B cell (primary cell): Measurements from ENCODE around the gene SNCA. TPM values are rescaled to one million over a fixed set of nuclear protein-coding genes. Genes with fewer than 3 reads are reported as not detected.

Source experiments
- ATAC-seq: fragments of 200-7000 bp; cut with Tn5 transposase; one replicate; pipeline ENCODE4 v1.10.0; 2021; ENCODE audit warnings: low read depth, mild to moderate bottlenecking, moderate number of reproducible peaks, moderate library complexity
- CTCF ChIA-PET: fragments of 350-600 bp; sonication (Branson Sonifier 250); formaldehyde crosslinking; loops from one replicate; lab custom pipeline; 2021; ENCODE audit warnings: antibody characterized with exemption, inconsistent platforms; lab: Charles Lee
- POLR2A ChIA-PET: fragments of 350-600 bp; sonication (Branson Sonifier 250); formaldehyde crosslinking; loops from one replicate; lab custom pipeline; 2021; ENCODE audit warnings: antibody characterized with exemption; lab: Charles Lee
- DNase-seq: peaks from one replicate; pipeline ENCODE4 v3.0.0; 2013
- H2AFZ ChIP-seq: 2 replicates; pipeline ENCODE4 v1.6.1; 2012; ENCODE audit warnings: mild to moderate bottlenecking, low read depth, low read length; ENCODE audit not compliant: insufficient read depth, poor library complexity, severe bottlenecking
- H3K27ac ChIP-seq, 2 donors: 1 replicate in 1 of 2; 2 replicates in 1 of 2; pipeline ENCODE4 v1.5.1; 2012 to 2013; ENCODE audit warnings: low read length in 2 of 2, mild to moderate bottlenecking in 2 of 2, moderate library complexity in 1 of 2
- H3K27me3 ChIP-seq, 4 experiments: fragments of 200-600 bp in 1 of 4; sonication (generic) in 1 of 4; replicated peaks in 1 of 4; 1 replicate in 2 of 4; 2 replicates in 2 of 4; pipeline versions ENCODE4 v1.6.1 to v1.7.0; 2013 to 2016; ENCODE audit warnings: low read length in 3 of 4, mild to moderate bottlenecking in 2 of 4, mixed read lengths in 1 of 4, moderate library complexity in 1 of 4; ENCODE audit not compliant: insufficient read depth in 4 of 4, control insufficient read depth in 3 of 4; ENCODE audit errors: control extremely low read depth in 1 of 4
- H3K36me3 ChIP-seq, 2 experiments: replicated peaks in 1 of 2; 1 replicate in 1 of 2; 2 replicates in 1 of 2; pipeline versions ENCODE4 v1.6.1 to v1.7.1; 2013; ENCODE audit warnings: low read length in 1 of 2; ENCODE audit not compliant: insufficient read depth in 2 of 2, control insufficient read depth in 1 of 2; ENCODE audit errors: control extremely low read depth in 1 of 2, extremely low read depth in 1 of 2
- H3K4me1 ChIP-seq, 2 donors: fragments of 200-600 bp in 1 of 2; sonication (generic) in 1 of 2; 1 replicate in 1 of 2; 2 replicates in 1 of 2; pipeline versions ENCODE4 v1.5.1 to v1.6.1; 2013 to 2017; ENCODE audit warnings: low read length in 2 of 2; ENCODE audit not compliant: control insufficient read depth in 2 of 2, insufficient read depth in 2 of 2
- H3K4me2 ChIP-seq: replicated peaks from 2 replicates; pipeline ENCODE3; 2012; ENCODE audit warnings: mild to moderate bottlenecking, low read depth, low read length; ENCODE audit not compliant: poor library complexity, severe bottlenecking
- H3K4me3 ChIP-seq, 5 experiments: fragments of 200-600 bp in 1 of 5; sonication (generic) in 1 of 5; 1 replicate in 3 of 5; 2 replicates in 2 of 5; pipeline versions ENCODE4 v1.5.1 to v1.7.0; 2011 to 2016; ENCODE audit warnings: low read length in 4 of 5, mild to moderate bottlenecking in 4 of 5, low read depth in 2 of 5, control low read depth in 1 of 5, moderate library complexity in 1 of 5; ENCODE audit not compliant: insufficient read depth in 1 of 5; ENCODE audit errors: control extremely low read depth in 1 of 5, extremely low read depth in 1 of 5
- H3K79me2 ChIP-seq: fragments of 200-600 bp; sonication (generic); one replicate; pipeline ENCODE4 v1.6.0; 2016; ENCODE audit warnings: low read length; ENCODE audit not compliant: control insufficient read depth, insufficient read depth
- H3K9ac ChIP-seq: fragments of 200-600 bp; sonication (generic); 2 replicates; pipeline ENCODE4 v1.6.1; 2017; ENCODE audit warnings: mild to moderate bottlenecking, low read length, moderate library complexity
- H3K9me3 ChIP-seq, 3 donors: one replicate each; pipeline versions ENCODE4 v1.6.1 to v1.7.1; 2013; ENCODE audit warnings: low read length in 2 of 3; ENCODE audit not compliant: control insufficient read depth in 2 of 3, insufficient read depth in 1 of 3; ENCODE audit errors: control extremely low read depth in 1 of 3
- H4K20me1 ChIP-seq: 2 replicates; pipeline ENCODE4 v1.6.0; 2012; ENCODE audit warnings: mild to moderate bottlenecking, low read length; ENCODE audit not compliant: insufficient read depth, control insufficient read depth, poor library complexity, severe bottlenecking
- H3K27ac Mint-ChIP-seq: one replicate; pipeline ENCODE4 v1.8.0; 2021; ENCODE audit warnings: mixed read lengths
- H3K27me3 Mint-ChIP-seq: one replicate; pipeline ENCODE4 v1.8.0; 2021; ENCODE audit warnings: mixed read lengths
- H3K4me1 Mint-ChIP-seq: one replicate; pipeline ENCODE4 v1.8.0; 2021; ENCODE audit warnings: mixed read lengths
- H3K4me3 Mint-ChIP-seq: one replicate; pipeline ENCODE4 v1.8.0; 2021; ENCODE audit warnings: mixed read lengths
- H3K9me3 Mint-ChIP-seq: one replicate; pipeline ENCODE4 v1.8.0; 2022; ENCODE audit warnings: mixed read lengths; ENCODE audit not compliant: insufficient read depth
- CTCF ChIP-seq: fragments of 200-600 bp; IDR thresholded peaks from one replicate; pipeline ENCODE4 v1.8.0; 2022; ENCODE audit warnings: antibody characterized with exemption, mild to moderate bottlenecking
- EZH2 ChIP-seq: IDR thresholded peaks from 2 replicates; pipeline ENCODE4 v1.6.1; 2012; ENCODE audit warnings: borderline replicate concordance, low read depth, mild to moderate bottlenecking, moderate library complexity, low read length; ENCODE audit not compliant: insufficient read depth, poor library complexity, severe bottlenecking
- WGBS: methylation state at CpG from one replicate; pipeline ENCODE4 v1.1.5; 2013; ENCODE audit warnings: missing lambda C conversion rate; ENCODE audit not compliant: insufficient coverage; 5-methylcytosine and 5-hydroxymethylcytosine counted together
- intact Hi-C: fragments of 100-400 bp; cut with micrococcal nuclease; formaldehyde crosslinking; loops from one replicate; pipeline ENCODE4 v1.10.0; 2022
- polyA plus RNA-seq: library from polyadenylated mRNA; depleted of rRNA; stranded (reverse); fragments of >200 nt; gene quantifications from 2 replicates; pipeline ENCODE4 v1.2.3, GENCODE V29; 2012
- total RNA-seq, 2 donors: library from RNA; stranded (reverse); fragments of 120-200 nt in 1 of 2; gene quantifications; 1 replicate in 1 of 2; 2 replicates in 1 of 2; pipeline versions ENCODE4 v1.2.3 to v1.2.4, GENCODE V29; 2013 to 2022

The SNCA gene
- total and polyA plus RNA-seq, 2 donors (not counting 1 experiment from before 2014, with no cell fraction given), result 0.48 to 1.3 TPM

- Histone ChIP-seq H3K36me3 (no peaks in the 10 kb centered on the region), H3K4me1 (no peaks in the 10 kb centered on the region), H3K9ac (no peak overlapping the region), H3K27ac (no peak overlapping the region), H3K4me2 (no peak overlapping the region), H3K27me3 (no peaks in the 10 kb centered on the region), H3K9me3 (no peaks in the 10 kb centered on the region), H2AFZ (no peak overlapping the region), H3K4me3 (no peak overlapping the region), H4K20me1 (no peaks in the 10 kb centered on the region), H3K79me2 (no peaks in the 10 kb centered on the region)
- Mint-ChIP-seq H3K4me1 (no peaks in the 10 kb centered on the region), H3K9me3 (no peaks in the 10 kb centered on the region), H3K4me3 (no peak overlapping the region), H3K27ac (no peak overlapping the region), H3K27me3 (no peaks in the 10 kb centered on the region)
- CTCF ChIA-PET, result no interaction called here
- ATAC-seq (no peak), DNase-seq (no peak)
- no CpG with 5 or more reads among the region's 5 CpGs for WGBS
- POLR2A ChIA-PET, result no interaction called here
- intact Hi-C loops, result no loop called here
- no peak for TF ChIP-seq EZH2
- no peak for TF ChIP-seq CTCF
Observed at GRCh38 chr4:89725268-89725667, 111.7 kb downstream of the SNCA start.

GRCh38 chr4:89724716-89725115, 112.2 kb downstream of the SNCA start:
- CTCF ChIA-PET, result no interaction called here
- Histone ChIP-seq H4K20me1 (no peaks in the 10 kb centered on the region), H3K27ac (no peak overlapping the region), H3K79me2 (no peaks in the 10 kb centered on the region), H3K9ac (no peak overlapping the region), H3K4me2 (no peak overlapping the region), H3K9me3 (no peaks in the 10 kb centered on the region), H3K36me3 (no peaks in the 10 kb centered on the region), H3K4me3 (no peak overlapping the region), H3K27me3 (no peaks in the 10 kb centered on the region), H2AFZ (no peak overlapping the region), H3K4me1 (no peaks in the 10 kb centered on the region)
- DNase-seq (no peak), ATAC-seq (no peak)
- Mint-ChIP-seq H3K27me3 (no peaks in the 10 kb centered on the region), H3K4me3 (no peak overlapping the region), H3K27ac (no peak overlapping the region), H3K9me3 (no peaks in the 10 kb centered on the region), H3K4me1 (no peaks in the 10 kb centered on the region)
- WGBS, result no CpG with 5 or more reads among the region's 2 CpGs
- intact Hi-C loops, result no loop called here
- POLR2A ChIA-PET, result no interaction called here
- TF ChIP-seq CTCF (no peak), EZH2 (no peak)
